Chondrocyte (in vitro differentiated cells): ENCODE measurements around the gene LIPH. TPM values are rescaled to one million over a fixed set of nuclear protein-coding genes. Genes with fewer than 3 reads are reported as not detected.

Experiments
- DNase-seq: peaks from one replicate; pipeline ENCODE4 v3.0.0; 2021; ENCODE audit warnings: mixed read lengths, low spot score
- H3K27ac Mint-ChIP-seq: one replicate; pipeline ENCODE4 v1.8.0; 2021; ENCODE audit warnings: mild to moderate bottlenecking, moderate library complexity, mixed read lengths; ENCODE audit not compliant: unreplicated experiment
- H3K27me3 Mint-ChIP-seq: 2 replicates; pipeline ENCODE4 v1.8.0; 2021; ENCODE audit warnings: low read depth, mixed read lengths
- H3K36me3 Mint-ChIP-seq: 2 replicates; pipeline ENCODE4 v1.8.0; 2021; ENCODE audit warnings: low read depth, mixed read lengths
- H3K4me1 Mint-ChIP-seq: 2 replicates; pipeline ENCODE4 v1.8.0; 2021; ENCODE audit warnings: low read depth, mild to moderate bottlenecking, mixed read lengths
- H3K4me3 Mint-ChIP-seq: one replicate; pipeline ENCODE4 v1.8.0; 2021; ENCODE audit warnings: mild to moderate bottlenecking, moderate library complexity, mixed read lengths; ENCODE audit not compliant: unreplicated experiment
- H3K9me3 Mint-ChIP-seq: 2 replicates; pipeline ENCODE4 v1.8.0; 2021; ENCODE audit warnings: low read depth, mixed read lengths
- CTCF ChIP-seq: fragments of 200-600 bp; sonication (generic); IDR thresholded peaks from 2 replicates; pipeline ENCODE4 v1.5.0; 2021; ENCODE audit warnings: antibody characterized with exemption, mild to moderate bottlenecking, moderate library complexity
- total RNA-seq: library from RNA; stranded (reverse); gene quantifications from 3 replicates; pipeline ENCODE4 v1.2.1, GENCODE V29; 2021

Gene LIPH
- total RNA-seq, 1 donor from 2014 or later = 0.40 TPM

- Mint-ChIP-seq H3K36me3 (no peaks in the 10 kb centered on the region), H3K4me3 (no peak overlapping the region), H3K27ac (no peak overlapping the region), H3K4me1 (peaks cover 7% of the 10 kb centered on the region), H3K27me3 (peaks cover 7% of the 10 kb centered on the region), H3K9me3 (no peaks in the 10 kb centered on the region)
- no peak for TF ChIP-seq CTCF
- DNase-seq = no peak
These were observed 19.5 kb downstream of the LIPH start for GRCh38 chr3:185532901-185533300.

GRCh38 chr3:185530856-185531255 lies 21.5 kb downstream of the LIPH start:
- Mint-ChIP-seq H3K9me3 (no peaks in the 10 kb centered on the region), H3K27ac (no peak overlapping the region), H3K27me3 (peaks cover 8% of the 10 kb centered on the region), H3K4me3 (no peak overlapping the region), H3K36me3 (no peaks in the 10 kb centered on the region), H3K4me1 (no peaks in the 10 kb centered on the region)
- no peak for DNase-seq
- TF ChIP-seq CTCF = no peak

GRCh38 chr3:185528532-185528931 lies 23.9 kb downstream of the LIPH start:
- Mint-ChIP-seq H3K27ac (no peak overlapping the region), H3K36me3 (no peaks in the 10 kb centered on the region), H3K4me3 (no peak overlapping the region), H3K9me3 (no peaks in the 10 kb centered on the region), H3K4me1 (no peaks in the 10 kb centered on the region), H3K27me3 (peaks cover 17% of the 10 kb centered on the region)
- no peak for DNase-seq
- TF ChIP-seq CTCF = no peak

GRCh38 chr3:185527364-185527763 lies 25.0 kb downstream of the LIPH start:
- H3K4me3 Mint-ChIP-seq = no peak overlapping the region
- H3K4me1 Mint-ChIP-seq = no peaks in the 10 kb centered on the region
- H3K27me3 Mint-ChIP-seq = peaks cover 18% of the 10 kb centered on the region
- H3K9me3 Mint-ChIP-seq = no peaks in the 10 kb centered on the region
- no peak overlapping the region for H3K27ac Mint-ChIP-seq
- DNase-seq = no peak
- no peak for TF ChIP-seq CTCF
- H3K36me3 Mint-ChIP-seq = no peaks in the 10 kb centered on the region

- H3K4me1 Mint-ChIP-seq = no peaks in the 10 kb centered on the region
- peaks cover 26% of the 10 kb centered on the region for H3K27me3 Mint-ChIP-seq
- H3K9me3 Mint-ChIP-seq = no peaks in the 10 kb centered on the region
- no peak overlapping the region for H3K4me3 Mint-ChIP-seq
- no peak for DNase-seq
- no peaks in the 10 kb centered on the region for H3K36me3 Mint-ChIP-seq
- TF ChIP-seq CTCF = no peak
- no peak overlapping the region for H3K27ac Mint-ChIP-seq
These were observed 25.9 kb downstream of the LIPH start for GRCh38 chr3:185526349-185526951.
